Panc1 (cell line): ENCODE data around the gene SLC43A1. TPM values are rescaled to one million over a fixed set of nuclear protein-coding genes. Genes with fewer than 3 reads are reported as not detected.

ENCODE experiments used
- ATAC-seq: fragments of 200-7000 bp; cut with Tn5 transposase; 2 replicates; pipeline ENCODE4 v1.9.1; 2020; ENCODE audit warnings: mild to moderate bottlenecking, moderate library complexity
- BruUV-seq: library from RNA; stranded (reverse); fragments of 400-500 nt; replicated peaks from 2 replicates; lab custom pipeline; 2021; lab: Mats Ljungman, UMichigan
- CTCF ChIA-PET: fragments of 300-600 bp; sonication (Branson Sonifier 250); formaldehyde crosslinking; loops from one replicate; lab custom pipeline; 2022; ENCODE audit warnings: antibody characterized with exemption; lab: Charles Lee
- POLR2A ChIA-PET: fragments of 300-600 bp; sonication (Branson Sonifier 250); formaldehyde crosslinking; loops from one replicate; lab custom pipeline; 2022; ENCODE audit warnings: antibody characterized with exemption; lab: Charles Lee
- DNase-seq: peaks from one replicate; pipeline ENCODE4 v3.0.0-alpha.2; 2010; ENCODE audit warnings: low read depth, low spot score
- H3K27ac ChIP-seq: 2 replicates; pipeline ENCODE4 v1.5.1; 2011; ENCODE audit warnings: mild to moderate bottlenecking, low read length, inconsistent platforms
- H3K27me3 ChIP-seq: fragments of 200-500 bp; sonication (Bioruptor generic); 2 replicates; pipeline ENCODE4 v1.6.0; 2014; ENCODE audit warnings: low read length, inconsistent platforms; ENCODE audit not compliant: control insufficient read depth, insufficient read depth
- H3K36me3 ChIP-seq: fragments of 200-500 bp; sonication (Bioruptor generic); 2 replicates; pipeline ENCODE4 v1.5.1; 2014; ENCODE audit warnings: inconsistent platforms, mild to moderate bottlenecking, low read length, moderate library complexity; ENCODE audit not compliant: control insufficient read depth, insufficient read depth
- H3K4me1 ChIP-seq: 2 replicates; pipeline ENCODE4 v1.5.1; 2011; ENCODE audit warnings: inconsistent platforms, mild to moderate bottlenecking, low read length, moderate library complexity; ENCODE audit not compliant: control insufficient read depth, insufficient read depth
- H3K4me3 ChIP-seq, 2 experiments: 2 replicates each; pipeline ENCODE4 v1.5.1; 2011 to 2012; ENCODE audit warnings: low read depth in 2 of 2, low read length in 2 of 2, mild to moderate bottlenecking in 2 of 2, inconsistent platforms in 1 of 2, moderate library complexity in 1 of 2
- H3K9me3 ChIP-seq: fragments of 200-500 bp; sonication (Bioruptor generic); 2 replicates; pipeline ENCODE4 v1.5.1; 2014; ENCODE audit warnings: low read depth, mild to moderate bottlenecking, inconsistent platforms, low read length, moderate library complexity; ENCODE audit not compliant: control insufficient read depth, insufficient read depth
- POLR2AphosphoS5 ChIP-seq: IDR thresholded peaks from 2 replicates; pipeline ENCODE4 v1.6.1; 2012; ENCODE audit warnings: mild to moderate bottlenecking, low read depth, low read length, moderate library complexity
- SIN3A ChIP-seq: IDR thresholded peaks from 2 replicates; pipeline ENCODE4 v1.6.1; 2012; ENCODE audit warnings: low read depth, mild to moderate bottlenecking, low read length, moderate library complexity, borderline replicate concordance; ENCODE audit not compliant: insufficient read depth
- TCF7L2 ChIP-seq: IDR thresholded peaks from 2 replicates; pipeline ENCODE4 v1.6.1; 2011; ENCODE audit warnings: mild to moderate bottlenecking, low read depth, low read length, inconsistent platforms
- in situ Hi-C: cut with HindIII; loops from 2 replicates; pipeline ENCODE4 v1.10.0; 2016; ENCODE audit warnings: low sequenced_read_pairs, low pct_unique_long_range_greater_than_20kb
- intact Hi-C: fragments of 100-400 bp; cut with micrococcal nuclease; formaldehyde crosslinking; loops from one replicate; pipeline ENCODE4 v1.10.0; 2022; ENCODE audit not compliant: unreplicated experiment
- total RNA-seq: library from RNA; stranded (reverse); gene quantifications from one replicate; pipeline ENCODE4 v1.2.1, GENCODE V29; 2021; ENCODE audit not compliant: unreplicated experiment
- TF ChIP-seq, protein P1 (sequence below): fragments of 450-650 bp; IDR thresholded peaks from 2 replicates; pipeline ENCODE4 v1.5.1; 2017; ENCODE audit warnings: mild to moderate bottlenecking
- TF ChIP-seq, protein P2 (sequence below), 2 experiments: IDR thresholded peaks; 2 replicates each; pipeline ENCODE4 v1.6.1; 2011 to 2012; ENCODE audit warnings: low read depth in 2 of 2, control low read depth in 1 of 2, low read length in 1 of 2, mild to moderate bottlenecking in 1 of 2, moderate library complexity in 1 of 2; ENCODE audit not compliant: insufficient read depth in 1 of 2

Gene SLC43A1
- total RNA-seq, 1 experiment from 2014 or later: 2.0 TPM

DNA sequence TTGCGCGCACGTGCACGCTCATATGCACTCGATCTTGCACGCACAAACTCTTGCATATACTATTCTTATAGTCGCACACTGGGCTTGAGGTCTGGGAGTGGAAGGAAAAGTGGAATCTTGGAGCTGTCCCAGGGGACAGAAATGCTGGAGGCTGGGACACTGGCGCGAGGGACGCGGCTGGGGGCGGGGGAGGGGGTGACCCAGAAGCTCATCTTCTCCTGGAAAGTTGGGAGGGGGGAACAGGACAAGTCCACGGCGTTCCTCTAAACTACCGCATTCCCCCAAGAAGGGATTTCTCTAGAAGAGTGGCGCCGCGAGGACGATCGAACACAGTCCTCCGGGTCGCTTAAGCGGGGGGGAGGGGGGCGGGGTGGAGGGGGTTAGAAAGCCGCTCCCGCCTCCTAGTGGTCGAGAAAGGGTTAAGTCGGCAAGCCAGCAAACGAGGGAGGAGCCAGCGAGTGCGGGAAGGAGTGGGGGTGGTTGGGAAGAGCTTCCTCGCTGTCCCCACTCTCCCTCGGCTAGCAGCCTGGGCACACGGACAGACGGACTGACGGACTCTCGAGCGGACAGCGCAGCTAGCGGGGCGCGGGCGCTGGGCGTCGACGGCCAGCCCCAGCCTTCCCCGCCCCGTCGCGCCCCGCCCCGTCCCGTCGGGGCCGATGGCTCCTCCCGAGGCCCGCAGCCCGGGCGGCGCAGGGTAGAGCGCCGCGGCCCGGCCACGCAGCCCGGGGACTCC is 55.3 kb downstream of the SLC43A1 start, which contains the start of gene RTN4RL2:
Gene RTN4RL2 (plus strand): TSS at position 507 of the 736 bp plus-strand sequence. CDS start 338 bp downstream, outside the sequence.
- peak within 1 kb of the TSS; percentile 30 to 50 for H3K4me3 ChIP-seq
- no peaks in the 10 kb centered on the region for H3K9me3 ChIP-seq
- DNase-seq (no peak), ATAC-seq (peak; percentile 52)
- TF ChIP-seq TCF7L2 (no peak), SIN3A (no peak)
- TF ChIP-seq, protein P1, sequence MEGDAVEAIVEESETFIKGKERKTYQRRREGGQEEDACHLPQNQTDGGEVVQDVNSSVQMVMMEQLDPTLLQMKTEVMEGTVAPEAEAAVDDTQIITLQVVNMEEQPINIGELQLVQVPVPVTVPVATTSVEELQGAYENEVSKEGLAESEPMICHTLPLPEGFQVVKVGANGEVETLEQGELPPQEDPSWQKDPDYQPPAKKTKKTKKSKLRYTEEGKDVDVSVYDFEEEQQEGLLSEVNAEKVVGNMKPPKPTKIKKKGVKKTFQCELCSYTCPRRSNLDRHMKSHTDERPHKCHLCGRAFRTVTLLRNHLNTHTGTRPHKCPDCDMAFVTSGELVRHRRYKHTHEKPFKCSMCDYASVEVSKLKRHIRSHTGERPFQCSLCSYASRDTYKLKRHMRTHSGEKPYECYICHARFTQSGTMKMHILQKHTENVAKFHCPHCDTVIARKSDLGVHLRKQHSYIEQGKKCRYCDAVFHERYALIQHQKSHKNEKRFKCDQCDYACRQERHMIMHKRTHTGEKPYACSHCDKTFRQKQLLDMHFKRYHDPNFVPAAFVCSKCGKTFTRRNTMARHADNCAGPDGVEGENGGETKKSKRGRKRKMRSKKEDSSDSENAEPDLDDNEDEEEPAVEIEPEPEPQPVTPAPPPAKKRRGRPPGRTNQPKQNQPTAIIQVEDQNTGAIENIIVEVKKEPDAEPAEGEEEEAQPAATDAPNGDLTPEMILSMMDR: peak; percentile 61; the same call in 1 of the 2 replicates
- ChIA-PET CTCF (interaction anchor here (0.6 to 0.7 kb wide), 3 partner anchors 18 to 64 kb away, joined by 3 to 6 read pairs (median 6); no protein-coding TSS in a partner anchor), POLR2A (interaction anchor here (0.6 kb wide), 1 partner anchor 58 kb away, joined by 3 read pairs; no protein-coding TSS in a partner anchor)
- in situ Hi-C loops: no loop called here
- H3K36me3 ChIP-seq: no peaks in the 10 kb centered on the region
- no TSS peak for BruUV-seq
- no peak within 1 kb of the TSS for H3K27ac ChIP-seq
- peaks cover 4% of the 10 kb centered on the region; the same call in 1 of the 2 replicates for H3K4me1 ChIP-seq
- peaks cover 6% of the 10 kb centered on the region; the same call in 1 of the 2 replicates for H3K27me3 ChIP-seq
- intact Hi-C loops: no loop called here

DNA sequence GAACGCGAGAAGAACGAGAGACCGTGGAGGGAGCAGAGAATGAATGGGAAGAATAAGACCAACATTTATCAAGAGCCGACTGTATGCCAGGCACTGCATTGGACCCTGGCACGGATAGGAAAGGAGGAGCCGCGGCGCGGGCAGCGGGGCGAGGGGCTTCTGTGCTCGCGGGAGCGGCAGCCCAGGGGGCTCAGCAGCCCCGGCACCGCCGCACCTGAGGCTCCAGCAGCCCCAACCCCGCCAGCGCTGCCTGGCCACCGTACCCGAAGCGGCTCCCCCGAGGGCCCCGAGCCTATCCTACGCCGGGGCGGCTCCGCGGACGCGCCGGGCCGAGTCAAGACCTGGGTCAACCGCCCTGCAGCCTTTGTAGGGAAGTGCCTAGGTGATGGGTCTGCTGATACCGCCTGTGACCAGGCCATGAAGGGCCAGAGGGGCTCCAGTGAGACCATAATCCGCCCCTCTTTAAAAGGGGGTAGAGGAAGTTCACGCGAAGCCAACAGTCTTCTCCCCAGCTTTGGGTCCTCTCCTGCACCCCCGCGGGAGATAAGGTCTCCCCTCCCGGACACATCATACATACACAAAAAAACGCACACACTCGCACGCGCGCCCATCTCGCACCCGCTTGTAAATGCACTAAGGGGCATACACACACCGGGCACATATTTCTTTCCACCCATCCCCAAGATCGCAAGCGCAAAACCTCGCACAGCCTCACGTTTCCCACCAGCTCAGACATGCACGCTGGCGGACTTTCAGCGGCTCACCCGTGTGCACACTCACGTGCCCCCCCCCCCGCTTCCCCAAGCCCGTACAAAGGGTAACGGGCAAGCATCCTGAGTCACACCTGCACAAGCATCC is 56.1 kb downstream of the SLC43A1 start:
- 0 out of 2 replicates have a peak, but pooled peaks have one; percentile 24 for ATAC-seq
- BruUV-seq: no TSS peak
- in situ Hi-C loops: no loop called here
- no peak for TF ChIP-seq SIN3A
- TF ChIP-seq, protein P1: no peak
- TF ChIP-seq TCF7L2: no peak
- TF ChIP-seq, protein P2, sequence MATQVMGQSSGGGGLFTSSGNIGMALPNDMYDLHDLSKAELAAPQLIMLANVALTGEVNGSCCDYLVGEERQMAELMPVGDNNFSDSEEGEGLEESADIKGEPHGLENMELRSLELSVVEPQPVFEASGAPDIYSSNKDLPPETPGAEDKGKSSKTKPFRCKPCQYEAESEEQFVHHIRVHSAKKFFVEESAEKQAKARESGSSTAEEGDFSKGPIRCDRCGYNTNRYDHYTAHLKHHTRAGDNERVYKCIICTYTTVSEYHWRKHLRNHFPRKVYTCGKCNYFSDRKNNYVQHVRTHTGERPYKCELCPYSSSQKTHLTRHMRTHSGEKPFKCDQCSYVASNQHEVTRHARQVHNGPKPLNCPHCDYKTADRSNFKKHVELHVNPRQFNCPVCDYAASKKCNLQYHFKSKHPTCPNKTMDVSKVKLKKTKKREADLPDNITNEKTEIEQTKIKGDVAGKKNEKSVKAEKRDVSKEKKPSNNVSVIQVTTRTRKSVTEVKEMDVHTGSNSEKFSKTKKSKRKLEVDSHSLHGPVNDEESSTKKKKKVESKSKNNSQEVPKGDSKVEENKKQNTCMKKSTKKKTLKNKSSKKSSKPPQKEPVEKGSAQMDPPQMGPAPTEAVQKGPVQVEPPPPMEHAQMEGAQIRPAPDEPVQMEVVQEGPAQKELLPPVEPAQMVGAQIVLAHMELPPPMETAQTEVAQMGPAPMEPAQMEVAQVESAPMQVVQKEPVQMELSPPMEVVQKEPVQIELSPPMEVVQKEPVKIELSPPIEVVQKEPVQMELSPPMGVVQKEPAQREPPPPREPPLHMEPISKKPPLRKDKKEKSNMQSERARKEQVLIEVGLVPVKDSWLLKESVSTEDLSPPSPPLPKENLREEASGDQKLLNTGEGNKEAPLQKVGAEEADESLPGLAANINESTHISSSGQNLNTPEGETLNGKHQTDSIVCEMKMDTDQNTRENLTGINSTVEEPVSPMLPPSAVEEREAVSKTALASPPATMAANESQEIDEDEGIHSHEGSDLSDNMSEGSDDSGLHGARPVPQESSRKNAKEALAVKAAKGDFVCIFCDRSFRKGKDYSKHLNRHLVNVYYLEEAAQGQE (IDR thresholded peaks at IDR 0.05; ENCODE audit: insufficient read depth in 1 of 2, low read depth in 2 of 2, low read length in 1 of 2): no peak
- TF ChIP-seq POLR2AphosphoS5: no peak
- Histone ChIP-seq H3K27me3 (peaks cover 6% of the 10 kb centered on the region; the same call in 1 of the 2 replicates), H3K36me3 (no peaks in the 10 kb centered on the region), H3K4me1 (peaks cover 4% of the 10 kb centered on the region; the same call in 1 of the 2 replicates), H3K27ac (no peak overlapping the region), H3K9me3 (no peaks in the 10 kb centered on the region), H3K4me3 (peak overlapping the region; percentile 2 to 50; a peak in 3 of 4 replicates)
- intact Hi-C loops: loop anchor here (2.0 to 10.0 kb wide), 4 partner anchors 67 to 1053 kb away; partner anchors contain the start of gene YPEL4
- DNase-seq: no peak
- CTCF ChIA-PET: interaction anchor here (0.6 to 1.7 kb wide), 9 partner anchors 9 to 182 kb away, joined by 3 to 9 read pairs (median 3); no protein-coding TSS in a partner anchor
- POLR2A ChIA-PET: interaction anchor here (0.6 kb wide), 1 partner anchor 57 kb away, joined by 3 read pairs; no protein-coding TSS in a partner anchor
